Lower lobe of right lung (tissue), 2 donors: ENCODE results near the gene UGCG. TPM values are rescaled to one million over a fixed set of nuclear protein-coding genes. Genes with fewer than 3 reads are reported as not detected.

Experiments used
- ATAC-seq, 2 donors: fragments of 200-7000 bp; cut with Tn5 transposase; one replicate each; pipeline ENCODE4 v1.9.1; 2020 to 2022; ENCODE audit warnings: mild to moderate bottlenecking in 2 of 2, moderate library complexity in 2 of 2
- DNase-seq: peaks from one replicate; pipeline ENCODE4 v3.0.0-alpha.2; 2020
- H3K27ac ChIP-seq: fragments of 200-600 bp; one replicate; pipeline ENCODE4 v1.8.0; 2022
- H3K27me3 ChIP-seq: fragments of 200-600 bp; one replicate; pipeline ENCODE4 v1.8.0; 2022; ENCODE audit warnings: low read depth
- H3K36me3 ChIP-seq: fragments of 200-600 bp; one replicate; pipeline ENCODE4 v1.8.0; 2022; ENCODE audit warnings: mild to moderate bottlenecking
- H3K4me1 ChIP-seq: fragments of 200-600 bp; one replicate; pipeline ENCODE4 v1.8.0; 2022
- H3K4me3 ChIP-seq: fragments of 200-600 bp; one replicate; pipeline ENCODE4 v1.8.0; 2022; ENCODE audit warnings: mild to moderate bottlenecking
- H3K9me3 ChIP-seq: fragments of 200-600 bp; one replicate; pipeline ENCODE4 v1.8.0; 2022
- intact Hi-C: fragments of 100-400 bp; cut with DNase I; formaldehyde crosslinking; loops from one replicate; pipeline ENCODE4 v1.11.0; 2022
- total RNA-seq: library from RNA; stranded (reverse); fragmentation: NEBNext Ultra II Directional; extraction: Animal tissue kit (Norgen Biotek cat#: 25700); gene quantifications from one replicate; pipeline ENCODE4 v1.2.1, GENCODE V29; 2021
- TF ChIP-seq, protein P1 (sequence below): fragments of 200-600 bp; IDR thresholded peaks from one replicate; pipeline ENCODE4 v1.8.0; 2022; ENCODE audit warnings: antibody characterized with exemption, mild to moderate bottlenecking
- donor health status: DM: no; HTN: yes; CAD: no; lungs with severe emphysema.

UGCG gene
- total RNA-seq, 1 donor from 2014 or later, result 41.3 TPM

- Histone ChIP-seq H3K4me1 (peaks cover 19% of the 10 kb centered on the region), H3K36me3 (no peaks in the 10 kb centered on the region), H3K27ac (no peak overlapping the region), H3K4me3 (no peak overlapping the region), H3K27me3 (no peaks in the 10 kb centered on the region), H3K9me3 (no peaks in the 10 kb centered on the region)
- DNase-seq (peak; percentile 48), ATAC-seq (no peak)
- TF ChIP-seq, protein P1, sequence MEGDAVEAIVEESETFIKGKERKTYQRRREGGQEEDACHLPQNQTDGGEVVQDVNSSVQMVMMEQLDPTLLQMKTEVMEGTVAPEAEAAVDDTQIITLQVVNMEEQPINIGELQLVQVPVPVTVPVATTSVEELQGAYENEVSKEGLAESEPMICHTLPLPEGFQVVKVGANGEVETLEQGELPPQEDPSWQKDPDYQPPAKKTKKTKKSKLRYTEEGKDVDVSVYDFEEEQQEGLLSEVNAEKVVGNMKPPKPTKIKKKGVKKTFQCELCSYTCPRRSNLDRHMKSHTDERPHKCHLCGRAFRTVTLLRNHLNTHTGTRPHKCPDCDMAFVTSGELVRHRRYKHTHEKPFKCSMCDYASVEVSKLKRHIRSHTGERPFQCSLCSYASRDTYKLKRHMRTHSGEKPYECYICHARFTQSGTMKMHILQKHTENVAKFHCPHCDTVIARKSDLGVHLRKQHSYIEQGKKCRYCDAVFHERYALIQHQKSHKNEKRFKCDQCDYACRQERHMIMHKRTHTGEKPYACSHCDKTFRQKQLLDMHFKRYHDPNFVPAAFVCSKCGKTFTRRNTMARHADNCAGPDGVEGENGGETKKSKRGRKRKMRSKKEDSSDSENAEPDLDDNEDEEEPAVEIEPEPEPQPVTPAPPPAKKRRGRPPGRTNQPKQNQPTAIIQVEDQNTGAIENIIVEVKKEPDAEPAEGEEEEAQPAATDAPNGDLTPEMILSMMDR, result no peak
- intact Hi-C loops, result no loop called here
These were observed 4.6 kb upstream of the UGCG start for GRCh38 chr9:111891910-111892499.

DNA sequence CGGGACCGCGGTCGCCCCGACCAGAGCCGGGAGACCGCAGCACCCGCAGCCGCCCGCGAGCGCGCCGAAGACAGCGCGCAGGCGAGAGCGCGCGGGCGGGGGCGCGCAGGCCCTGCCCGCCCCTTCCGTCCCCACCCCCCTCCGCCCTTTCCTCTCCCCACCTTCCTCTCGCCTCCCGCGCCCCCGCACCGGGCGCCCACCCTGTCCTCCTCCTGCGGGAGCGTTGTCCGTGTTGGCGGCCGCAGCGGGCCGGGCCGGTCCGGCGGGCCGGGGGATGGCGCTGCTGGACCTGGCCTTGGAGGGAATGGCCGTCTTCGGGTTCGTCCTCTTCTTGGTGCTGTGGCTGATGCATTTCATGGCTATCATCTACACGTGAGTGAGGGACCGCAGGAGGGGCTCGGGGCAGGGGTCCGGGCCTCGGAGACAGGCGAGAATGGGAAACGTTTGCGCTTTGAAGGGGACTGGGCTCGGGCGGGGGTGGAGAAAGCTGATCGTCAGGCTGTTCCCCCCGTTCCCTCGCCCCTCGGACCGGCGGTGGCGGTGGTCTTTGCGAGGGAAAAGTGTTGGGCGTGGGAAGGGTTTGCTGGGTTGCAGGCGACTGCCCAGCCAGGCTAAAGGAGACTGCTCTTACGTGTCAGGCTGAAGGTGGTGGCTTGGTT lies 457 bp downstream of the UGCG start:
- TF ChIP-seq, protein P1, result peak; percentile 28
- Histone ChIP-seq H3K27me3 (no peaks in the 10 kb centered on the region), H3K4me1 (peaks cover 56% of the 10 kb centered on the region), H3K36me3 (no peaks in the 10 kb centered on the region), H3K9me3 (no peaks in the 10 kb centered on the region), H3K4me3 (peak overlapping the region; percentile 92), H3K27ac (peak overlapping the region; percentile 92)
- intact Hi-C loops, result no loop called here
- peak; percentile 68 for DNase-seq
- peak; percentile 79 to 81 for ATAC-seq

- ATAC-seq (peak; percentile 2 to 4), DNase-seq (no peak)
- H3K27me3 ChIP-seq, result no peaks in the 10 kb centered on the region
- peak overlapping the region; percentile 92 for H3K4me3 ChIP-seq
- TF ChIP-seq, protein P1, result no peak
- H3K27ac ChIP-seq, result peak overlapping the region; percentile 92
- H3K36me3 ChIP-seq, result no peaks in the 10 kb centered on the region
- H3K4me1 ChIP-seq, result peaks cover 56% of the 10 kb centered on the region
- intact Hi-C loops, result no loop called here
- no peaks in the 10 kb centered on the region for H3K9me3 ChIP-seq
These were observed 1.1 kb downstream of the UGCG start for GRCh38 chr9:111897601-111898137.

GRCh38 chr9:111898331-111899096 lies 1.9 kb downstream of the UGCG start:
- intact Hi-C loops, result no loop called here
- peaks cover 62% of the 10 kb centered on the region for H3K4me1 ChIP-seq
- ATAC-seq (peak in 1 of 2 donors; percentile 42), DNase-seq (no peak)
- H3K27ac ChIP-seq, result peak overlapping the region; percentile 92
- TF ChIP-seq, protein P1, result no peak
- peak overlapping the region; percentile 92 for H3K4me3 ChIP-seq
- no peaks in the 10 kb centered on the region for H3K36me3 ChIP-seq
- no peaks in the 10 kb centered on the region for H3K9me3 ChIP-seq
- no peaks in the 10 kb centered on the region for H3K27me3 ChIP-seq

- ATAC-seq (no peak), DNase-seq (no peak)
- intact Hi-C loops, result no loop called here
- Histone ChIP-seq H3K4me1 (peaks cover 72% of the 10 kb centered on the region), H3K36me3 (no peaks in the 10 kb centered on the region), H3K9me3 (no peaks in the 10 kb centered on the region), H3K4me3 (peak overlapping the region; percentile 18), H3K27ac (no peak overlapping the region), H3K27me3 (no peaks in the 10 kb centered on the region)
- TF ChIP-seq, protein P1, result no peak
These were observed 3.7 kb downstream of the UGCG start for GRCh38 chr9:111900151-111900857.
